Right atrium auricular region (tissue), 2 donors: ENCODE results near the gene LAG3. TPM values are rescaled to one million over a fixed set of nuclear protein-coding genes. Genes with fewer than 3 reads are reported as not detected.

Experiments
- DNase-seq: peaks from one replicate; pipeline ENCODE4 v3.0.0-alpha.2; 2019; ENCODE audit warnings: low spot score
- H3K27ac ChIP-seq, 2 donors: fragments of 200-600 bp; sonication (generic); 1 replicate in 1 of 2; 2 replicates in 1 of 2; pipeline ENCODE4 v1.5.1; 2016 to 2019
- H3K27me3 ChIP-seq, 2 donors: fragments of 200-600 bp; sonication (generic); one replicate each; pipeline versions ENCODE4 v1.5.1 to v1.6.0; 2017 to 2019
- H3K36me3 ChIP-seq: fragments of 200-600 bp; sonication (generic); one replicate; pipeline ENCODE4 v1.5.1; 2016
- H3K4me1 ChIP-seq, 2 donors: fragments of 200-600 bp; sonication (generic); one replicate each; pipeline versions ENCODE4 v1.5.1 to v1.6.0; 2017 to 2019
- H3K4me3 ChIP-seq, 2 donors: fragments of 200-600 bp; sonication (generic); 1 replicate in 1 of 2; 2 replicates in 1 of 2; pipeline ENCODE4 v1.5.1; 2017 to 2019; ENCODE audit warnings: mild to moderate bottlenecking in 1 of 2, moderate library complexity in 1 of 2
- H3K9me3 ChIP-seq, 2 donors: fragments of 200-600 bp; sonication (generic); one replicate each; pipeline ENCODE4 v1.5.1; 2019
- CTCF ChIP-seq, 2 donors: fragments of 200-600 bp; sonication (generic); IDR thresholded peaks; one replicate each; pipeline ENCODE4 v1.5.1; 2019; ENCODE audit warnings: antibody characterized with exemption in 2 of 2
- total RNA-seq, 2 donors: library from RNA; depleted of rRNA; stranded (reverse); fragments of >200 nt; gene quantifications; one replicate each; pipeline ENCODE4 v1.1.0, GENCODE V29; 2016

The LAG3 gene
- total RNA-seq, 2 donors from 2014 or later: 0.47 TPM; not detected in 1

DNA sequence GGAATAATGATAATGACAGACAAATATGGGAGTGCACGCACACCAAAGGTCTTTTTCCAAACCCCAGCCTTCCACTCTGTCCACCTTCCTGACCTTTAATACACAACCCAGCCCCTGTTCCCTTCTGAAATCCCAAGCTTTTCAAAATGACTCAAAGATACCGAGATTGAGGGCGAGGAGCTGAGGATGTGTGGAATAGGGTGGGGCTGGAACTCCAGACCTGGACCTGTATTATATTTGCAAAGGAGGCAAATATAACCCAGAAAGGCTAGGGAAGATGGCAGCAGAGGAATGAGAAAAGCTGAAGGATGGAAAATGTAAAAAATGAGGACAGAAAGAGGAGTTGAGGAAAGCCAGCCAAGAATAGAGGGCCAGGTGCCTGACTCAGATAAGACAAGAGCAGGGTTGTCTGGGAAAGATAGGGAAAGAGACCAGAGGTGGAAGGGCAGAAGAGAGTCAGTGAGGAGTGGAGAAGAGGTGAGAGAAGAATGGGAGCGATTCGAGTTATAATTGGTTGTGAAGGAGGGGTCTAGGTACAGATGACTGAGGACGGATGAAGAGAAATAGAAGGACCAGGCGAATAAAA is 7.2 kb upstream of the LAG3 start:
- peaks cover 6% of the 10 kb centered on the region for H3K36me3 ChIP-seq
- no peak for TF ChIP-seq CTCF (IDR thresholded peaks at IDR 0.05)
- H3K27ac ChIP-seq: peak overlapping the region; percentile 80 to 88
- H3K4me1 ChIP-seq: peaks cover 0 to 51% of the 10 kb centered on the region in 2 donors
- DNase-seq: no peak
- peak overlapping the region; percentile 72 to 80 for H3K4me3 ChIP-seq
- H3K9me3 ChIP-seq: no peaks in the 10 kb centered on the region
- H3K27me3 ChIP-seq: no peaks in the 10 kb centered on the region

- Histone ChIP-seq H3K27ac (peak within 1 kb of the TSS; percentile 80 to 88), H3K4me3 (peak within 1 kb of the TSS; percentile 72 to 80), H3K27me3 (no peaks in the 10 kb centered on the region), H3K36me3 (peaks cover 6% of the 10 kb centered on the region), H3K9me3 (no peaks in the 10 kb centered on the region), H3K4me1 (peaks cover 0 to 51% of the 10 kb centered on the region in 2 donors)
- peak; percentile 83 for DNase-seq
- no peak for TF ChIP-seq CTCF (IDR thresholded peaks at IDR 0.05)
Observed at GRCh38 chr12:6765634-6766581, 6.4 kb upstream of the LAG3 start, which contains the start of gene PTMS. PTMS (plus strand) TSS chr12:6766363; CDS start chr12:6766706, 343 bp downstream.

DNA sequence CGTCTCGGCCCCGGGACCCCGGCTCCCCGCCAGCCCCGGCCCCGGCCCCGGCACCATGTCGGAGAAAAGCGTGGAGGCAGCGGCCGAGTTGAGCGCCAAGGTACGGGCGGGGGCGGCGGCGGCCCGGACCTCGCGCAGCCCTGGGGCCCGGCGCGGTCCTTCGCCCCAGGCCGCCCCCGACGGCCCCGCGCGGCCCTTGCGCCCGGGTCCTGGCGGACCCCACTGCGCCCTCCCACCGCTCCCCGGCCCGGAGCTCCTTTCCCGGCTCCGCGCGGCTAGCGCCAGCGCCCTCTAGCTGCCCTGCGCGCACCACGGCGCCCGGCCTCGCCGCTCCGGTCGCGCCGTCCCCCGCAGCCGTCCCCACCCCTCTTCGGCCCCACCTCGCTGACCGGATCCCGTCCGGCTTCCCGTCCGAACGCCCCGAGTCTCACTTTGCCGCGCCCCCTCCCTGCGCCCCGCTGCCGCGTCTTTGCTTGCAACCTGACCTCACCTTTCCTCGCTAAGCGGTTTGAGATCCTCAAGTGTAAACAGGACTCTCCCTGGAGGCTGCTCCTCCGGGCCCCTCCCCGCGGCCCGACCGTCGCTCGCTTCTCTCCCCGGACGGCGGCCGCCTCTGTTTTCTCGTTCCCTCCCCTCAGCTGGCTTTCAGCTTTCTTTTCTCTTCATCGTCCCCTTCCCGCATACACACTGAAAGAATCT is 5.5 kb upstream of the LAG3 start:
- H3K4me3 ChIP-seq: peak overlapping the region; percentile 72 to 80
- H3K27me3 ChIP-seq: no peaks in the 10 kb centered on the region
- H3K9me3 ChIP-seq: no peaks in the 10 kb centered on the region
- H3K36me3 ChIP-seq: peaks cover 6% of the 10 kb centered on the region
- peak overlapping the region; percentile 80 to 88 for H3K27ac ChIP-seq
- peaks cover 0 to 54% of the 10 kb centered on the region in 2 donors for H3K4me1 ChIP-seq
- TF ChIP-seq CTCF (IDR thresholded peaks at IDR 0.05): peak; percentile 84
- peak; percentile 71 for DNase-seq

- peaks cover 0 to 63% of the 10 kb centered on the region in 2 donors for H3K4me1 ChIP-seq
- peaks cover 6% of the 10 kb centered on the region for H3K36me3 ChIP-seq
- peak overlapping the region; percentile 72 to 80 for H3K4me3 ChIP-seq
- no peak for DNase-seq
- TF ChIP-seq CTCF (IDR thresholded peaks at IDR 0.05): no peak
- H3K9me3 ChIP-seq: no peaks in the 10 kb centered on the region
- no peaks in the 10 kb centered on the region for H3K27me3 ChIP-seq
- H3K27ac ChIP-seq: peak overlapping the region; percentile 80 to 88
Observed at GRCh38 chr12:6767353-6768319, 4.7 kb upstream of the LAG3 start.
